ENCODE measurements around the gene CLK4. TPM values are rescaled to one million over a fixed set of nuclear protein-coding genes. Genes with fewer than 3 reads are reported as not detected.

Gene CLK4
- total RNA-seq, 1 experiment from 2014 or later: 16.0 TPM

- CTCF ChIA-PET: no interaction called here
- POLR2A ChIA-PET: no interaction called here
- Mint-ChIP-seq H3K27me3 (ENCODE audit: low read depth) (peaks cover 2% of the 10 kb centered on the region), H3K4me3 (no peak overlapping the region), H3K27ac (no peak overlapping the region), H3K9me3 (peaks cover 4% of the 10 kb centered on the region), H3K36me3 (no peaks in the 10 kb centered on the region), H3K4me1 (no peaks in the 10 kb centered on the region)
- DNase-seq (ENCODE audit: low spot score) (no peak), ATAC-seq (no peak)
- TF ChIP-seq, protein P1, sequence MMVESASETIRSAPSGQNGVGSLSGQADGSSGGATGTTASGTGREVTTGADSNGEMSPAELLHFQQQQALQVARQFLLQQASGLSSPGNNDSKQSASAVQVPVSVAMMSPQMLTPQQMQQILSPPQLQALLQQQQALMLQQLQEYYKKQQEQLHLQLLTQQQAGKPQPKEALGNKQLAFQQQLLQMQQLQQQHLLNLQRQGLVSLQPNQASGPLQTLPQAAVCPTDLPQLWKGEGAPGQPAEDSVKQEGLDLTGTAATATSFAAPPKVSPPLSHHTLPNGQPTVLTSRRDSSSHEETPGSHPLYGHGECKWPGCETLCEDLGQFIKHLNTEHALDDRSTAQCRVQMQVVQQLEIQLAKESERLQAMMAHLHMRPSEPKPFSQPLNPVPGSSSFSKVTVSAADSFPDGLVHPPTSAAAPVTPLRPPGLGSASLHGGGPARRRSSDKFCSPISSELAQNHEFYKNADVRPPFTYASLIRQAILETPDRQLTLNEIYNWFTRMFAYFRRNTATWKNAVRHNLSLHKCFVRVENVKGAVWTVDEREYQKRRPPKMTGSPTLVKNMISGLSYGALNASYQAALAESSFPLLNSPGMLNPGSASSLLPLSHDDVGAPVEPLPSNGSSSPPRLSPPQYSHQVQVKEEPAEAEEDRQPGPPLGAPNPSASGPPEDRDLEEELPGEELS (CRISPR knock-in tag; IDR thresholded peaks at IDR 0.05): no peak
- no peak for TF ChIP-seq EMX1 (CRISPR knock-in tag; IDR thresholded peaks at IDR 0.05)
- TF ChIP-seq, protein P2, sequence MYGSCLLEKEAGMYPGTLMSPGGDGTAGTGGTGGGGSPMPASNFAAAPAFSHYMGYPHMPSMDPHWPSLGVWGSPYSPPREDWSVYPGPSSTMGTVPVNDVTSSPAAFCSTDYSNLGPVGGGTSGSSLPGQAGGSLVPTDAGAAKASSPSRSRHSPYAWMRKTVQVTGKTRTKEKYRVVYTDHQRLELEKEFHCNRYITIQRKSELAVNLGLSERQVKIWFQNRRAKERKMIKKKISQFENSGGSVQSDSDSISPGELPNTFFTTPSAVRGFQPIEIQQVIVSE (CRISPR knock-in tag; IDR thresholded peaks at IDR 0.05; ENCODE audit: borderline replicate concordance): no peak
- no peak for TF ChIP-seq NFYB (CRISPR knock-in tag; conservative IDR thresholded peaks at IDR 0.05; ENCODE audit: low read depth)
- TF ChIP-seq, protein P3, sequence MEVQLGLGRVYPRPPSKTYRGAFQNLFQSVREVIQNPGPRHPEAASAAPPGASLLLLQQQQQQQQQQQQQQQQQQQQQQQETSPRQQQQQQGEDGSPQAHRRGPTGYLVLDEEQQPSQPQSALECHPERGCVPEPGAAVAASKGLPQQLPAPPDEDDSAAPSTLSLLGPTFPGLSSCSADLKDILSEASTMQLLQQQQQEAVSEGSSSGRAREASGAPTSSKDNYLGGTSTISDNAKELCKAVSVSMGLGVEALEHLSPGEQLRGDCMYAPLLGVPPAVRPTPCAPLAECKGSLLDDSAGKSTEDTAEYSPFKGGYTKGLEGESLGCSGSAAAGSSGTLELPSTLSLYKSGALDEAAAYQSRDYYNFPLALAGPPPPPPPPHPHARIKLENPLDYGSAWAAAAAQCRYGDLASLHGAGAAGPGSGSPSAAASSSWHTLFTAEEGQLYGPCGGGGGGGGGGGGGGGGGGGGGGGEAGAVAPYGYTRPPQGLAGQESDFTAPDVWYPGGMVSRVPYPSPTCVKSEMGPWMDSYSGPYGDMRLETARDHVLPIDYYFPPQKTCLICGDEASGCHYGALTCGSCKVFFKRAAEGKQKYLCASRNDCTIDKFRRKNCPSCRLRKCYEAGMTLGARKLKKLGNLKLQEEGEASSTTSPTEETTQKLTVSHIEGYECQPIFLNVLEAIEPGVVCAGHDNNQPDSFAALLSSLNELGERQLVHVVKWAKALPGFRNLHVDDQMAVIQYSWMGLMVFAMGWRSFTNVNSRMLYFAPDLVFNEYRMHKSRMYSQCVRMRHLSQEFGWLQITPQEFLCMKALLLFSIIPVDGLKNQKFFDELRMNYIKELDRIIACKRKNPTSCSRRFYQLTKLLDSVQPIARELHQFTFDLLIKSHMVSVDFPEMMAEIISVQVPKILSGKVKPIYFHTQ (CRISPR knock-in tag; IDR thresholded peaks at IDR 0.05): no peak
- TF ChIP-seq PRRX2 (CRISPR knock-in tag; IDR thresholded peaks at IDR 0.05): no peak
- no peak for TF ChIP-seq ZNF219 (CRISPR knock-in tag; IDR thresholded peaks at IDR 0.05; ENCODE audit: borderline replicate concordance)
- TF ChIP-seq ZNF138 (CRISPR knock-in tag; conservative IDR thresholded peaks at IDR 0.05): no peak
- no peak for TF ChIP-seq NFE2L1 (CRISPR knock-in tag; IDR thresholded peaks at IDR 0.05)
- no peak for TF ChIP-seq ZNF232 (CRISPR knock-in tag; IDR thresholded peaks at IDR 0.05)
- no peak for TF ChIP-seq HMGXB4 (CRISPR knock-in tag; IDR thresholded peaks at IDR 0.05)
- no peak for TF ChIP-seq ETV6 (CRISPR knock-in tag; IDR thresholded peaks at IDR 0.05)
- no peak for TF ChIP-seq MLX (CRISPR knock-in tag; IDR thresholded peaks at IDR 0.05)
- TF ChIP-seq JAZF1 (CRISPR knock-in tag; IDR thresholded peaks at IDR 0.05): no peak
- TF ChIP-seq TEAD1 (CRISPR knock-in tag; IDR thresholded peaks at IDR 0.05): no peak
- TF ChIP-seq MYBL2 (CRISPR knock-in tag; IDR thresholded peaks at IDR 0.05): no peak
Observed at GRCh38 chr5:178668579-178668978, 41.7 kb upstream of the CLK4 start.

DNA sequence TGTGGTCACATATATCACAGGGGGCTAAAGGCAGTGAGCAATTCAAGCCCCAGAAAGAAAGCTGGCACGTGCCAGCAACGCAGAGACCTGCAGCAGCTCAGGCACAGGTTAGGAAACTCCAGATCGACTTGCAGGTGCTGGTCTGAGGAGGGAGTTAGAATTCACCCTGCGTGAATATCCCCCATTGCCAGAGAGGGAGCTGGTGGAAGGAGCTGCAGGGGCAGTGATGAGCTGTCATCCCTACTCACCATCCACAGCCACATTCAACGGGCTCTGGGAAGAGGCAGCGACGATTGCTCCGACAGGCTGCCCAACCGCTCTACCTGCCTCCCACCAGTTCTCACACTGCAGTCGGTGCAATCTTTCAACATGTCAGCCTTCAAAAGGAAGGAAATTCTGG is 40.8 kb upstream of the CLK4 start:
- Mint-ChIP-seq H3K4me3 (no peak overlapping the region), H3K4me1 (no peaks in the 10 kb centered on the region), H3K9me3 (peaks cover 4% of the 10 kb centered on the region), H3K36me3 (no peaks in the 10 kb centered on the region), H3K27ac (no peak overlapping the region), H3K27me3 (ENCODE audit: low read depth) (peaks cover 2% of the 10 kb centered on the region)
- ChIA-PET CTCF (no interaction called here), POLR2A (no interaction called here)
- DNase-seq (ENCODE audit: low spot score): no peak
- ATAC-seq: peak; percentile 66
- TF ChIP-seq ZNF281 (CRISPR knock-in tag; IDR thresholded peaks at IDR 0.05) (no peak), SOX15 (CRISPR knock-in tag; IDR thresholded peaks at IDR 0.05) (no peak), CBFB (CRISPR knock-in tag; IDR thresholded peaks at IDR 0.05; ENCODE audit: low read depth) (no peak), RORB (CRISPR knock-in tag; IDR thresholded peaks at IDR 0.05) (no peak), NFATC4 (CRISPR knock-in tag; IDR thresholded peaks at IDR 0.05) (no peak), RELA (CRISPR knock-in tag; IDR thresholded peaks at IDR 0.05; ENCODE audit: borderline replicate concordance) (no peak), ZNF532 (CRISPR knock-in tag; IDR thresholded peaks at IDR 0.05; ENCODE audit: borderline replicate concordance) (no peak)

Data from WTC11 (cell line).